ENCODE results near the gene STPG1. TPM values are rescaled to one million over a fixed set of nuclear protein-coding genes. Genes with fewer than 3 reads are reported as not detected.

STPG1 gene
- total RNA-seq, 1 donor from 2014 or later: 6.2 TPM

DNA sequence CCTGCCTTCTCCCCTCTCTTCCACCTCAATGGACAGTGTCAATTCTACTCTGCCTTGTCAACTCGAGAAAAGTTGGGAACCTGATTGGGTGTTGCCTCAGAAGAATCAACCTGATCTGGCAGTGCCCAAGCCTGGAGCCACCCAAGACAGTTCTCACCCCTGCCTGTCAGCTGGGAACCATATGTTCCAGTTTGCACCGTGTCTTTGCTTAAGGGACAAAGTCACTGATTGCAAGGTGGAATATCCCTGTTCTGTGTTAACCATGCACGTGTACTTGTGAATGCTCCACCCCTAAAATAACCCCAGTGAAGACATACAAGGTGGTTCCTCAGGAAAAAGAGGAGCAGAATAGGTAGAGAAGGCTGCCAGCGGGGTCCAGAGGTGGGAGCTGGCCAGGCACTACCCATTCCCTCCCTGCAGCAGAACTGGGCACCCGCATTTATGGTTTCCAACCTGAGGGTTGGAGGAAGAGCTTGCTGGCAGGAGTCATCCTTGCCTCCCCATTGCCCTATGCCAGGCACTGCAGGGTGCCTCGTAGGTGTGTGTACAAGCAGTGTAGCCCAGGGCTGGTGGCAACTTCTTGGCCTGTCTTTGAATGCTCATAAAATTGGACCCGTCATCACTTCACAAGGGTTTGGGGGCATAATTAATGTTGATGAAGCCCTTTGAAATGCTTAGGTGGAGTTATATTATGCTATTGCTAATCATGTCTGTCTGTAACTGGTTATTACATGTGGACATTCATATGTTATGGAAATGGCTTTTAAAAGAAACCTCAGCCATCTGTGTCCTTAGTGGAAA, 13.4 kb upstream of the STPG1 start:
- intact Hi-C loops (cut with micrococcal nuclease): loop anchor here (5.0 kb wide), 1 partner anchor 50 kb away; no protein-coding TSS in a partner anchor

DNA sequence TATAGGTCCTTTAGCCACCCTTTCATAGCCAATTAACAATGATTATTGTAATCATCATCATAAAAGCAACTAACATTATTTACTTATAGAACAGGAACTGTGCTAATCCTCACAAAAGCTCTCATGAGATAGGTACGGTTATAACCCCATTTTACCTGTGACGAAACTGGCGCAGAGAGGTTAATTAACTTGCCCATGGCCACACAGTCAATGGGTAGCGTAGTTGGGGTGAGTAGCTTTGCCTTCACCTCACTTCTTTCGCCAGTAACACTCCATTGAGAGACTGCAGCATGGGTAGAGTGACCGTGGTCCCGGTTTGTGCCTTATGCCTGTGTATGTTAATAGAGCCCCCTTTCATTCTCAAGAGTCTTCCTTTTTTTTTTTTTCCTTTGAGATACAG, 12.3 kb upstream of the STPG1 start:
- intact Hi-C loops (cut with micrococcal nuclease): loop anchor here (5.0 kb wide), 1 partner anchor 51 kb away; no protein-coding TSS in a partner anchor

DNA sequence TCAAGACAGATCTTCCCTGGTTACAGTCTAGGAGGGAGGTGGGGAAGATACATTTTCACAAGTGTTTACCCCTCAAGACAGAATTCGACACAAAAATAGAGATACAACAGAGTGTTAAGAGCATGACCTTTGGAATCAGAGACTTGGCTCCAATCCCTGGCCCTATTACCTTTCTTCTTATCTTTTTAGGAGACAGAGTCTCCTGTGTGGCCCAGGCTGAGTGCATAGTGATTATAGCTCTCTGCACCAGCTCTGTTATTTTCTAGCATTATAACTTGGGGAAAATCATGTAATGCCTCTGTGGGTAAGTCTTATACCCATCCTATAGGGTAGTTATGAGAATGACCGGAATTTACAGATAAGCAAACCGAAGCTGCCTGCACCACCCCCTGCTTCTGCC, 11.9 kb upstream of the STPG1 start:
- intact Hi-C loops (cut with micrococcal nuclease): loop anchor here (5.0 kb wide), 1 partner anchor 52 kb away; no protein-coding TSS in a partner anchor

- intact Hi-C loops (cut with micrococcal nuclease): loop anchor here (5.0 kb wide), 1 partner anchor 52 kb away; no protein-coding TSS in a partner anchor
Measured at GRCh38 chr1:24424990-24425389, 11.4 kb upstream of the STPG1 start.

DNA sequence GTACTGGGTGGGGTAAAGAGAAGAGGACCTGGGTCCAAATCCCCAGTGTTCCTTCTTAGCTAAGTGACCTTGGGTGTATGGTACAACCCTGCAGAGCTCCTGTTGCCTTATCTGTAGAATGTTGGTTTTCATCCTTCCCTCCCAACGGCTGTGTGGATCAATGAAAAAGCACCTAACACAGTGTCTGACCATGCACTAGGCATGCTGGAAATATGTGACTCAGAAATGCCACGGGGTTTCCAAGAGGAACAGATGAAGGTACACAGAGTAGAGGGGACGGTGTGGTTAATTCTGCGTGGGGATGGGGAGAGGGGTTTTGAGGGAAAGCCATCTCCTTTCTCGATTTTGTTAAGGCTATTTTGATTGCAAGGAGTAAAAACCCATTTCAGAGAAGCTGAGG, 10.6 kb upstream of the STPG1 start:
- intact Hi-C loops (cut with micrococcal nuclease): no loop called here

DNA sequence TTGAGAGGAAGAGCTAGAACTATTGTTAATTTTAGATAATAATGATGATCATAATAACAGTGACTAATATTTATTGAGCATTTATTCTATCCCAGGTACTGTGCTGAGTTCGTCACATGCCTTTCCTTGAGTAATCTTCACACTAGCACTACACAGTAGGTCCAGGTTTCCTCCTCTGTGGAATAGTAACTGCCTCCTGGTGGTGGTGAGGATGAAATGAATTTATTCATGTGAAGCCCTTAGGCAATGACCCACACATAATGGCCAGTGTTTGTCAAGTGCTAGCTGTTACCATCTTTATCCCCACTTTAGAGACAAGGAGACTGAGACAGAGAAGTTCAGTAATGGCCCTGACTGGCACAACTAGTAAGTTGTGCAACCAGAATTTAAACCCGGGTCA, 7.9 kb upstream of the STPG1 start:
- intact Hi-C loops (cut with micrococcal nuclease): no loop called here

DNA sequence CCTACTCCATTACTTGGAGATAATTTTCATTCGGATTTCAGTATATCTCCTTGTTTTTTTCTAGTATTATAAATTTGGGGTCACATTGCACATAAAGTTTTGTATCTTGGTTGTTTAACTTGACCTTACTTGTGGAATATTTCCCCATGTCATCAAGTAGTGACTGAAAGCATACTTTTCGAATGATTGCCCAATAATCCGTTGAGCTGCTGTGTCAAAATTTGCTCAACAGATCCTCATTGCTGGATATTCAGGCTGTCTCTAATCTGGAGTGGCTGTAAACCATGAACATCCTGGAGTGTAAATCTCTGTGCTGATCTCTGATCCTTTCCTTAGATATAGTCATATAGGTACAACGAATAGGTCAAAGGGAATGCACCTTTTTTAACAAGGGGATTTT, 7.0 kb upstream of the STPG1 start:
- intact Hi-C loops (cut with micrococcal nuclease): no loop called here

GRCh38 chr1:24418898-24419628, 5.5 kb upstream of the STPG1 start:
- intact Hi-C loops (cut with micrococcal nuclease): loop anchor here (10.0 kb wide), 3 partner anchors 416 to 614 kb away; partner anchors contain the start of genes GALE and PNRC2

DNA sequence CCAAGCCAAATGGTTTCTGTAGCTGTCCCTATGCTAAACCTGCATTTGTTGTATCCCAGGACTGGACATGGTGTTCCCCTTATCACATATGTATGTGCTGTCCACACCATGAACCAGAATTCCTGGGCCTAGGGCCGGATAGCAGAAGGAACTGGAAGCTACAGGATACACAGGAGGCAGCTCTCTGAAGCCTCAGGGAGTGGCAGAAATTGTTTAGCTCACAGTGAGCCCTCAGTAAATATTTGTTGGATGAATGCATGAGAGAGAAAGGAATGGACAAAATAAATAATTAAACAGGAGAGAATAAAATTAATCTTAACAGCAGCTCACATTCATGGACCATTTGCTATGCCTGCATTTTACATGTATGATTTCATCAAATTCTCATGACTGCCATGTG, 4.1 kb upstream of the STPG1 start:
- intact Hi-C loops (cut with micrococcal nuclease): loop anchor here (10.0 kb wide), 3 partner anchors 417 to 613 kb away; partner anchors contain the start of genes GALE and PNRC2

DNA sequence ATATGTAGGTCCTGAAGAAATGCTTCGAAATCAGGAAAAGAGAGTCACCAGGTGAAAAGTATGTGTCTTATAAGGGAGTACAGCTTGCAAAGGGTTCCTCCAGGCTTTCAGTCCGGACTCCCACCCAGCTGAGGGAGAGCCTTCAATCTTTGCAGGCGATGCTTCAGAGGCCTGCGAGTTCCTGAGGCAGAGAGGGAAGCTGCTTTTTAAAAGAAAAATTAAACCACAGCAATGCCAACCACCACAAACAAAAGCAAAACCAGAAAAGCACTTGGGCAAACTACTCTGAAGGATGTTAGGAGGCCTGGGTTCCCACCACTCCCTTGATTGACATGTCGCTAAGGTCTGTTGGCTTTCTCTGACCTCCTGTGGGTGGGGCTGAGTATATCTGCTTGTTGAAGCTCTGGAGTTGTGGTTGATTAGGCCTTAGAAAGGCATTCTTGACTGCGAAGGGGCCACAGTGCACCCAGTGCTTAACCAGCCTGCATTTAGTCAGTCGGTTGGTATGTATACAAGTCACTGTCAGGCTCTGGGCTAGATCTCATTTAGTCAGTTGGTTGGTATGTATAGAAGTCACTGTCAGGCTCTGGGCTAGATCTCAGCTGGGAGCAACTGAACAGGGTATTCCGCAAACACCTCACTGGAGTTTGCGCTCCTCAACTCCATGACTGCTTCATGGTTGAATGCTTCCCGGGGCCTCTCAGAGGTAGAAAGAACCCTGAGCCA, 3.2 kb upstream of the STPG1 start:
- intact Hi-C loops (cut with micrococcal nuclease): loop anchor here (10.0 kb wide), 3 partner anchors 418 to 612 kb away; partner anchors contain the start of genes GALE and PNRC2

DNA sequence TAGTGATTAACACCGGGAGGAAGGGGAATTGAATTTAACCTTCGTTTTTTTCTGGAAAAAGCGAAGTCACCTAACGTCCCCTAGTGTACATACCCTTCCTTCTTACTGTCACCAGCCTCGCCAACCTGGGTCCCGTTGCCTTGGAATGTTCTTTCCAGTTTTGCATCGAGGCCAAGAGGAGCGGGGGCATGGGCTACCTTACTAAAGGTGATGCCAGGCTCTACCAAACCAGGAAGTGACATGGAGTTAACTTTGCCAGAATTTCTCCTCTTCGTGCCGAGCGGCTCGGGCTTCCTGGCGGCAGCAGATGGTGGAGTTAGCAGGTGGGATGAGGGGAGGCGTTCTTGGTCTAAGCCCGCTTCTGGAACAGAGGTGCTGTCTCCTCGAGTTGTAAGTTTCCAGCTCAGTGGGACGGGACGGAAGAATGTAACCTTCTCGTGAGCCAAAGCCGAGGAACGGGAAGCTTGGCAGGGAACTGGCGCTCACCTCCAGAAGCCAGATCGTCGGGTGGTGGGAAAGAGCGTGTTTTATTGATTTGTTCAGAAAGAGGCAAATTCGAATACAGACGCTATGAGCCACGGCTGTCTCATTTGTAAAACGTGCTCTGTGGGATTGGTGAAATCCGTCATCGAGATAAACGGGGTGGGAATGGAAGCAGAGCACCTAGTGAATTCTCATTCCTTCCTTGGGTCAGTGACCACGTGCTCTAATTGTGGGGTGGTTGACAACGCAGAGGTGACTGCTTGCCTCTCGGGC, 2.5 kb upstream of the STPG1 start:
- intact Hi-C loops (cut with micrococcal nuclease): loop anchor here (1.0 to 10.0 kb wide), 14 partner anchors 24 to 611 kb away; partner anchors contain the start of genes CLIC4, GALE, PNRC2 and RCAN3

GRCh38 chr1:24415334-24415909, 1.8 kb upstream of the STPG1 start, which contains the start of gene NIPAL3:
Gene NIPAL3 (plus strand): TSS chr1:24415802. CDS start chr1:24419548, 3,746 bp downstream.
- intact Hi-C loops (cut with micrococcal nuclease): loop anchor here (1.0 to 10.0 kb wide), 14 partner anchors 23 to 611 kb away; partner anchors contain the start of genes CLIC4, GALE, PNRC2 and RCAN3

- intact Hi-C loops (cut with micrococcal nuclease): loop anchor here (1.0 to 10.0 kb wide), 14 partner anchors 23 to 610 kb away; partner anchors contain the start of genes CLIC4, GALE, PNRC2 and RCAN3
Measured at GRCh38 chr1:24414775-24415333, 1.3 kb upstream of the STPG1 start.

DNA sequence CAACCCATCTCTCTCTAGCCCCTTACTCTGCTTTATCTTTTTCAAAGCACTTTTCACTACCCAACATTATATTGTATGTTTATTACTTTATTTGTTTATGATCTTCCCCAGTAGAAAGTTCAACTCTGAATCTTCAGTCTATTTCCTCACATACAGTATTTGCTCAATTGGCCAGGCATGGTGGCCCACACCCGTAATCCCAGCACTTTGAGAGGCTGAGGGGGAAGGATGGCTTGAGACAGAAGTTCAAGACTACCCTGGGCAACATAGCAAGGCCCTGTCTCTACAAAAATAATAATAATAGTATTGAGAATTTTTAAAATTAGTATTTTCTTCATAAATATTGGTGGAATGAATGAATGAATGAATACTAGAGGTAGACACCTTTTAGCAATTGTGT, 1.2 kb downstream of the STPG1 start:
- intact Hi-C loops (cut with micrococcal nuclease): loop anchor here (10.0 kb wide), 3 partner anchors 422 to 608 kb away; partner anchors contain the start of genes GALE and PNRC2

- intact Hi-C loops (cut with micrococcal nuclease): loop anchor here (10.0 kb wide), 3 partner anchors 423 to 607 kb away; partner anchors contain the start of genes GALE and PNRC2
Measured at GRCh38 chr1:24411963-24412362, 1.6 kb downstream of the STPG1 start.

- intact Hi-C loops (cut with micrococcal nuclease): loop anchor here (10.0 kb wide), 3 partner anchors 424 to 606 kb away; partner anchors contain the start of genes GALE and PNRC2
Measured at GRCh38 chr1:24410750-24411149, 2.8 kb downstream of the STPG1 start.

- intact Hi-C loops (cut with micrococcal nuclease): no loop called here
Measured at GRCh38 chr1:24409535-24409934, 4.0 kb downstream of the STPG1 start.

GRCh38 chr1:24406788-24407187, 6.8 kb downstream of the STPG1 start:
- intact Hi-C loops (cut with micrococcal nuclease): no loop called here

DNA sequence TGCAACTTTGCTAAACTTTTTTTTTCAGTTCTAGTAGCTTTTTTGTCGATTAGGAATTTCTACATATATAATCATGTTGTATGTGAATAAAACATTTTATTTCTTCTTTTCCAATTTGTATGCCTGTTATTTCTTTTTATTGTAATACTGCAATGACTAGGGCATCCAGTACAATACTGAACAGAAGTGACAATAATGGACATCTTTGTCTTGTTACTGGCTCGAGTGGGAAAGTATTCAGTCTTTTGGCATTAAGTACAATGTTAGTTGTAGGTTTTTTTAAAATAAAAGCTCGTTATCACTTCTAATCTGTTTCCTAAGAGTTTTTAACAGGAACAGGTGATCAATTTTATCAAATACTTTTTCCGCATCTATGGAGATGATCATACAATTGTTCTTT, 9.8 kb downstream of the STPG1 start:
- intact Hi-C loops (cut with micrococcal nuclease): no loop called here
